ENCODE results near the gene BUD13. TPM values are rescaled to one million over a fixed set of nuclear protein-coding genes. Genes with fewer than 3 reads are reported as not detected.

The BUD13 gene
- total and polyA plus RNA-seq, 2 of the 4 experiments (the other 2 are of a cell fraction), result 11.2 to 14.0 TPM

- Histone ChIP-seq H2AK5ac (ENCODE audit: low read depth, low read length) (no peak overlapping the region), H3K9ac (ENCODE audit: low read depth, low read length) (no peak overlapping the region), H2AFZ (replicated peaks; ENCODE audit: low read length, poor library complexity) (no peak overlapping the region), H3K4me3 (ENCODE audit: insufficient read depth, low read depth, low read length) (no peak overlapping the region), H4K8ac (ENCODE audit: low read depth in 2 of 2, low read length in 2 of 2) (no peak overlapping the region), H3K23ac (ENCODE audit: low read depth, low read length) (no peak overlapping the region), H3K14ac (replicated peaks; ENCODE audit: low read depth, low read length) (no peak overlapping the region), H4K91ac (ENCODE audit: insufficient read depth, low read depth, low read length) (no peak overlapping the region), H3K36me3 (ENCODE audit: control insufficient read depth, insufficient read depth, low read length) (no peaks in the 10 kb centered on the region), H3K27me3 (ENCODE audit: control insufficient read depth, insufficient read depth, low read length) (peaks cover 7% of the 10 kb centered on the region; the same call in 1 of the 2 replicates), H3K9me3 (ENCODE audit: control insufficient read depth, insufficient read depth, low read length) (peaks cover 3% of the 10 kb centered on the region), H3K56ac (ENCODE audit: extremely low read depth, insufficient read depth, low read length) (no peak overlapping the region), H2BK120ac (ENCODE audit: low read depth, low read length) (no peak overlapping the region), H3K4ac (ENCODE audit: low read depth, low read length) (no peak overlapping the region), H3K18ac (ENCODE audit: low read depth, low read length) (no peak overlapping the region), H3K4me2 (ENCODE audit: low read depth, low read length) (no peak overlapping the region), H3K9me1 (ENCODE audit: insufficient read depth, low read length) (no peaks in the 10 kb centered on the region), H2BK15ac (ENCODE audit: low read depth, low read length) (no peak overlapping the region), H2BK20ac (ENCODE audit: low read depth, low read length) (no peak overlapping the region), H2AK9ac (replicated peaks; ENCODE audit: low read depth, low read length, poor library complexity) (no peak overlapping the region), H3K27ac (ENCODE audit: insufficient read depth, low read length) (no peak overlapping the region), H3K79me1 (ENCODE audit: low read depth in 1 of 2, low read length in 2 of 2) (no peaks in the 10 kb centered on the region), H3K4me1 (ENCODE audit: control insufficient read depth, insufficient read depth, low read length) (peaks cover 3% of the 10 kb centered on the region; the same call in 1 of the 2 replicates), H4K5ac (ENCODE audit: low read depth, low read length) (no peak overlapping the region), H4K20me1 (ENCODE audit: insufficient read depth, low read length) (no peaks in the 10 kb centered on the region), H2BK5ac (ENCODE audit: low read depth, low read length, poor library complexity, severe bottlenecking) (no peak overlapping the region)
- no TSS peak for BruUV-seq (replicated peaks)
- in situ Hi-C loops (cut with MboI; ENCODE audit: low sequenced_read_pairs), result no loop called here
- CTCF ChIA-PET, result no interaction called here
- intact Hi-C loops (cut with micrococcal nuclease), result no loop called here
- DNase-seq (no peak), ATAC-seq (ENCODE audit: low read depth) (no peak)
- dilution Hi-C loops (cut with HindIII; ENCODE audit: low sequenced_read_pairs, unreplicated experiment), result no loop called here
- WGBS, 2 experiments (ENCODE audit: extremely low coverage in 2 of 2, insufficient read length in 1 of 2), result no CpG with 5 or more reads among the region's 6 CpGs
- TF ChIP-seq POLR2A (IDR thresholded peaks at IDR 0.05; ENCODE audit: low read depth, low read length), result no peak
- no peak for TF ChIP-seq RCOR1 (IDR thresholded peaks at IDR 0.05; ENCODE audit: insufficient replicate concordance, low read length)
- no peak for TF ChIP-seq CTCF (conservative IDR thresholded peaks at IDR 0.05; ENCODE audit: low read depth, low read length)
- TF ChIP-seq RFX5 (IDR thresholded peaks at IDR 0.05; ENCODE audit: low read depth, low read length), result no peak
- TF ChIP-seq BHLHE40 (IDR thresholded peaks at IDR 0.05; ENCODE audit: low read depth, low read length), result no peak
- TF ChIP-seq USF2 (IDR thresholded peaks at IDR 0.05; ENCODE audit: low read depth, low read length), result no peak
- no peak for TF ChIP-seq CHD1 (IDR thresholded peaks at IDR 0.05; ENCODE audit: low read depth, low read length)
- TF ChIP-seq MAZ (IDR thresholded peaks at IDR 0.05; ENCODE audit: borderline replicate concordance, low read depth, low read length), result no peak
- POLR2A ChIA-PET (ENCODE audit: unreplicated experiment), result no interaction called here
Measured at GRCh38 chr11:116814502-116814901, 41.7 kb upstream of the BUD13 start.

All from IMR-90 (cell line).